Peyer's patch (tissue), 4 donors: ENCODE results near the gene SLC35B4.

Experiments used
- CTCF ChIP-seq, 6 experiments: fragments of 450-650 bp in 4 of 6; fragments of 200-600 bp in 2 of 6; sonication (generic) in 1 of 6; IDR thresholded peaks; one replicate each; pipeline ENCODE4 v1.5.1; 2017 to 2019; ENCODE audit warnings: antibody characterized with exemption in 6 of 6, mild to moderate bottlenecking in 3 of 6, moderate library complexity in 1 of 6
- POLR2A ChIP-seq, 2 donors: fragments of 450-650 bp; IDR thresholded peaks; one replicate each; pipeline ENCODE4 v1.5.1; 2017; ENCODE audit warnings: antibody characterized with exemption in 2 of 2, mild to moderate bottlenecking in 2 of 2, moderate library complexity in 2 of 2

GRCh38 chr7:134312717-134313116, 4.0 kb downstream of the SLC35B4 start:
- TF ChIP-seq CTCF (IDR thresholded peaks at IDR 0.05) (no peak), POLR2A (IDR thresholded peaks at IDR 0.05) (no peak)
